ENCODE data around the gene KIAA0930.

DNA sequence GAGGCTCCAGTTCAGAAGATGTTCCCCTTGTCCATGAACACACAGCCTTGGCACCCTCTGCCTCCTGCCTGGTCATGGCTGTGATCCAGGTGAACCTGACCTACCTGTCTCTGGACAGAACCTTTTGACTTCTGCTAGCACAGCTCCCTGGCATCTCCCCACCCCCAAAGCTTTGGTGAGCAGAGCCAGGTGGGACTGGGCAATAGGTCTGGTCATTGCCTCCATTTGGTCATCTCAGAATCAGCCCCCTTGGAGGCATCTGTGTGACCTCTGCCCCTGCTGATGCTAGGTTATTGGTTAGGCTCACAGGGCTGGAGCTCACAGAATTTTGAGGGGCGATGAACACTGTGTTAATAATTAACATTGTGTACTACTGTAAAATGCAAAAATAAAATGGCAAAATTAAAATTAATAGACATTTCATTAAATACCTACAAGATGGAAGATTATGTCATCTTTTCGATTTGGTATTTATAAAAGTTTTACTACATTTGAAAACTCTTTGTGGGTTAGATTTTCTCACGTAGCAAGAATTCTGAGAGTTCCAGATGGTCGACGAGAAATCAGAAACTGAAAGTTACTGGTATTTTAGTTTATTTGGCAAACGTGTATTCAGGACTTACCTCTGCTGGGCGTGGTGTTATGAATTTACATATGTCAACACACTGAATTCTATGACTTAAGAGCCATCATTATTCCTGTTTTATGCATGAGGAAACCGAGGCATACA, 8.3 kb upstream of the KIAA0930 start:
- TF ChIP-seq WT1 (tag by site-specific recombination; IDR thresholded peaks at IDR 0.05) (no peak), ZNF24 (tag by site-specific recombination; IDR thresholded peaks at IDR 0.05) (no peak), CTCF (tag by site-specific recombination; IDR thresholded peaks at IDR 0.05) (no peak), ZNF549 (tag by site-specific recombination; IDR thresholded peaks at IDR 0.05) (no peak)
- TF ChIP-seq, protein P1, sequence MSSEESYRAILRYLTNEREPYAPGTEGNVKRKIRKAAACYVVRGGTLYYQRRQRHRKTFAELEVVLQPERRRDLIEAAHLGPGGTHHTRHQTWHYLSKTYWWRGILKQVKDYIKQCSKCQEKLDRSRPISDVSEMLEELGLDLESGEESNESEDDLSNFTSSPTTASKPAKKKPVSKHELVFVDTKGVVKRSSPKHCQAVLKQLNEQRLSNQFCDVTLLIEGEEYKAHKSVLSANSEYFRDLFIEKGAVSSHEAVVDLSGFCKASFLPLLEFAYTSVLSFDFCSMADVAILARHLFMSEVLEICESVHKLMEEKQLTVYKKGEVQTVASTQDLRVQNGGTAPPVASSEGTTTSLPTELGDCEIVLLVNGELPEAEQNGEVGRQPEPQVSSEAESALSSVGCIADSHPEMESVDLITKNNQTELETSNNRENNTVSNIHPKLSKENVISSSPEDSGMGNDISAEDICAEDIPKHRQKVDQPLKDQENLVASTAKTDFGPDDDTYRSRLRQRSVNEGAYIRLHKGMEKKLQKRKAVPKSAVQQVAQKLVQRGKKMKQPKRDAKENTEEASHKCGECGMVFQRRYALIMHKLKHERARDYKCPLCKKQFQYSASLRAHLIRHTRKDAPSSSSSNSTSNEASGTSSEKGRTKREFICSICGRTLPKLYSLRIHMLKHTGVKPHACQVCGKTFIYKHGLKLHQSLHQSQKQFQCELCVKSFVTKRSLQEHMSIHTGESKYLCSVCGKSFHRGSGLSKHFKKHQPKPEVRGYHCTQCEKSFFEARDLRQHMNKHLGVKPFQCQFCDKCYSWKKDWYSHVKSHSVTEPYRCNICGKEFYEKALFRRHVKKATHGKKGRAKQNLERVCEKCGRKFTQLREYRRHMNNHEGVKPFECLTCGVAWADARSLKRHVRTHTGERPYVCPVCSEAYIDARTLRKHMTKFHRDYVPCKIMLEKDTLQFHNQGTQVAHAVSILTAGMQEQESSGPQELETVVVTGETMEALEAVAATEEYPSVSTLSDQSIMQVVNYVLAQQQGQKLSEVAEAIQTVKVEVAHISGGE (tag by site-specific recombination; conservative IDR thresholded peaks at IDR 0.05; ENCODE audit: low read depth) = no peak
